GM03348 (cell line): ENCODE results near the gene BRD3.

Experiments
- DNase-seq: peaks from one replicate; pipeline ENCODE4 v3.0.0; 2012; ENCODE audit warnings: low spot score

Gene BRD3

DNA sequence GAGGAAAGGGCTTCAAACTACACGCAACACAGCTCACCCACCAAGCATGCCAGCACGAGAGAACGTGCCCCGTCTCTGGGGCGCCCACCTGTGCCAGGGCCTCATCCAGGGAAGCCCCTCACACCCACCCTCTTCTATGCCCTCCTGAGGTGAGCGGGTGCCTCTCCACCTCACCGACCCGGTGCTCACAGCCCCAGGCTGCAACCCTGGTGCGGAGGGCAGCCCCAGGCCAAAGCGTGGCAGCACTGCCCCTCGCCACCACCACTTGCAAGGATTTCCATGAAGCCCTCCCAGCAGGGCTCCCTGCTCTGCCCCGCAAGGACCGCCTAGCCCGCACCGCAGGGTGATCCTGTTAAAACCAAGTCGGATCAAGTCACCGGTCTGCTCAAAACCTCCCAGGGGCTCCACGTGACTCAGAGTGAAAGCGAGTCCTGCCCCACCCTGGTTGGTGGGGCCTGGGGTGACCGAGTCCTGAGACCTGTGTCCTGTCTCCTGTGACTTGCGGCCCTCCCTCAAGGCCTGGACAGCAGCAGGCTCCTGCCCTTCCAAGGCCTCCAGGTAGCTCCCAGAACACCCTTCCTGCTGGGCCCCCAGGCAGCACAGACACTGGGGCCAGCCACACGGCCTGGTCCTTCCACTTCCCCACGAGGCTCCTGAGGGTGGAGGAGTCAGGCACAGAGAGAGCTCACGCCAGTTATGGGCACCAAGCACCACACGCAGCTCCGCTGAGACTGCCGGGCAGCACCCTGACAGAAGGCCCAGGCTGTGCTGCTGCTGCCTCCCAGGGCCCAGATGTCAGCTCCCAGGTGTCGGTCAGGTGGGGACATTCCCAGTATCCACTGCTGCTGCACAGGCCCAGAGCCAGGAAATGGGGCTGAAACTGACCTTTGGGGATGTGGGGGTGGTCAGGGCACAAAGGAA lies 12.7 kb downstream of the BRD3 start:
- DNase-seq: no peak

DNA sequence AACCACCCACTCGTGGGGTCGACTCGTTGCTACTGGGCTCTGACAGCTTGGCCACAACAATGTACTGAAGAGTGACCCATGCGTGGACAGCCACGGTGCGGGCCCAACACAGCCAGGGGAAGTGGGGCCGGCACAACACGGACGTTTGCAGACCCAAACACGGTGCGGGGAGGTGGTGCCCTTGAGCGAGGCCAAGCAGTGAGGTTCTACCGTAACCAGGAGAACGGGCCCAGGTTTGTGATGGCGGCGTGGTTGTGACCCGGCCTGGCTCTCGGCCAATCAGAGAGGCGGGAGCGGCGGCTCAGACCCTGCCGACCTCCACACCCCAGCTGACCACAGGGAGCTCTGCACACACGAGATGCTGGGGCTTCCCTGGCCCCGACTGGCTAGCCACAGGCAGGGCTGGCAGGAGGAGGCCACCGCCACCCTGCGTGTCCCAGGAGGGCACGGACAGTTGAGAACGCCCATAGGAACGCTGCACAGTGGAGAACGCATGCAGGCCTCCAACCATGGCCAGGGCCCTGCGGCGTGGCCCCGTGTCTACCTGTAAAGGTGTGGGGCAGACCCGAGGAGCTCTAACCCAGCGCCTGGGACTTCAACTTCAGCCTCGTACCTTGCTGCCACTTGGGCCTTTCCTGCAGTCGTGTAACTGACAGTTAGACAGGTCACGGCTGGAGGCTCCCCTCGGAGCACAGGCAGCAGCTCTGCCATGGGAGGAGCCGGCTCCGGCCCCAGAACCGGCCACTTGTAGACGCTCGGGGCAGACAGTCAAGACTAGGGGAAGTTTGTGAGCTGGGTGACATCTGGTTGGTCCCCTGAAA lies 13.7 kb downstream of the BRD3 start:
- no peak for DNase-seq

GRCh38 chr9:134053401-134053871 lies 14.4 kb downstream of the BRD3 start:
- DNase-seq: no peak

- no peak for DNase-seq
Observed at GRCh38 chr9:134052941-134053340, 14.9 kb downstream of the BRD3 start.

DNA sequence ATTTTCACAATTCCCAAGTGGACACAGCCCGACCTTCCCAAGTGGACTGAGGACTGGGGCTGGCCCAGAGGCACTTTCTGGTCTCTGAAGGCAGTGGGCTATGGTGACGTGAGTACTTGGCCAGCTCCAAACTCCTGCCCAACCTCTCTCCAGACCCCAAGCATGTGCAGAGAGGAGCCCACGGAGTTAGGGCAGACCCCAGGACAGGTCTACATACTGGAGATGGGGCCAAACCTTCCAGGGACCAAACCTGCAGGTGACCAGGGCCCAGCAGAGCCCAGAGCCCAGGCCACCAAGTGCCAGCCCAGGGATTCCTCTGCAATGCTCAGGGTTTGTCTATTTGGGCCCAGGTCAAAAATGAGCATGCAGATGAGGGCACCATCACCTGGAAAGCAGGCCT lies 15.3 kb downstream of the BRD3 start:
- no peak for DNase-seq

DNA sequence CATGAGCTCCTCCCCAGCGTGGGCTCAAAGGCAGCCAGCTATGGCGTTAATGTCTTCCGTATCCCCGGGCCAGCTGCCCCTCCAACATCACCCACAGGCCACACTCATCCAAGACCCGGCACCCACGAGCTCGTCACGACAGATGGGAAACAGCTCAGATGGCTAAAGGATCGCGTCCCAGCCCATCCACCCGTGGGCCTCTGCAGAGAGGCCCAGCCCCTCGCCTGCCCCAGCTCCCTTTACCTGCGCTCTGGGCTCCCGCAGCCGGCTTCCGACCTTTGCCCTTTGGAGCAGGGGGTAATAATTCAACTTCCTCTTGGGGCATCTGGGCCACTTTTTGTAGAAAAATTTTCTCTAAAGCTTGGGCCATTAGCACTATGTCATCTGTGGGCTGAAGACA lies 16.5 kb downstream of the BRD3 start:
- no peak for DNase-seq

- DNase-seq: no peak
Observed at GRCh38 chr9:134050726-134051125, 17.1 kb downstream of the BRD3 start.

DNA sequence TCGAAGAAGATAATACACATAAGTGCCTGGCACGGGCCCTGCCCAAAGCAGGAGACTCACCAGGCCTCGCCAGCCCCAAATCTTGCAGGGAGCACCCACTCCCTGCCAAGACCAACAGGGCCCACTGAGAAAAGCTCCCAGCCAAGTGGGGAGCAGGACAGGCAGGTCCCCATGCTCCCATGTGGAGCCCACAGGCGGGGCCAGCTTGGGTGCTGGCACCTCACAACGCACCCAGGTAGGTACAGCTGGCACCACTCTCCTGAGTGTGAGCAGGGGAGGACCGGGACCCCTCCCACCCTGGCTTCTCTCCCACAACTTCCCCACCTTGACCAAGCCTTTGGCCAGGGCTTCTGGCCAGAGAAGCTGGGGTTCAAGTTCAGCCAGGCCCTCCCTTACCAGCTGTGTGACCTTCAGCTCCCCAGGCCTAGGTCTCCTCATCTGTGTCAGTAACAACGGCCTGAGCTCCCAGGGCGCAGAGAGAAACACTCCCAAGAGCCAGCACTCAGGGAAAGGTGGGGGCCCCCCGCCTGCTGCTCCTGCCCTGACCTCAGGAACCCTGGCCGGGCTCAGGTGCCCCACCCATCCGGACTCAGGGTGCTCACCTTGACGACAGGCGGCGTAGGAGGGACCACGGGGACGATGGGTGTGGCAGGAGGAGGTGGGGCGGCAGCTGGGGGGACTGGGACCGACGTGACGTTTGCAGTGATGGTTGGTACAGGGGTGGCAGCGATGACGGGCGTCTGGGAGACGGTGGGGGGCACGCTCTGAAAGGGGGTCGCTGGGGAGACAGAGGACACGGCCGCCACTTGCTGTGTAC lies 17.8 kb downstream of the BRD3 start:
- DNase-seq: no peak

- DNase-seq: no peak
Observed at GRCh38 chr9:134049236-134049635, 18.6 kb downstream of the BRD3 start.

- DNase-seq: no peak
Observed at GRCh38 chr9:134048582-134048968, 19.3 kb downstream of the BRD3 start.

DNA sequence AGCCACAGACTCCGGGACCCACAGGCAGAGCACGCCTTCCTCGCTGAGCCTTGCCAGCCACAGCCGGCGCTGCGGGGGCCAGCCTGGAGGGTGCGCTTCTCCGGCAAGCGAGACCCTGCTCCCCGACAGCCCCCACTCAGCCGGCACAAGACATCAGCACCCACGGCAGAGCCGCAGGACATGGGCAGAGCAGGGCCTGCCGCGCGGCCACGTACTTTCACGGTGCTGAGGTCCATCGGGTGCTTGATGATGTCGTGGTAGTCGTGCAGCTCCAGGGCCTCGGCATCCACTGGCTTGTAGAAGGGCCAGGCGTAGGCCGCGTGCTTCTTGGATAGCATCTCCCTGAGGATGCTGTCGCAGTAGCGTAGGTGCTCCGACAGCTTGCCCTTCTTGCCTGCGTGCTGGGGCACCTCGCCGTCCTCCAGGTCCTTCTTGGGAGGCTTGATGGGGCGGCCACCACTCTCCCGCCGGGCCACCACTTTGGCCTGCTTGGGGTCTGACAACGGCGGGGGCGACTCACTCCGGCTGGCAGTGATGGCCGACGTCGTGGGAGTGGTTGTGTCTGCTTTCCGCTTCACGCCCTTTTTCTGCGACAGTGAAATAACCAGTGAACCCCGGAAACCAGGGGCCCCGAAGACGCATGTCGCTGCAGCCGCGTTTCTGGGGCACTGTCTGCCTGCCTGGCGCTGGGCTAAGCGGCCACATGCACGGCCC lies 19.8 kb downstream of the BRD3 start:
- no peak for DNase-seq

GRCh38 chr9:134046894-134047681 lies 20.7 kb downstream of the BRD3 start:
- no peak for DNase-seq

- no peak for DNase-seq
Observed at GRCh38 chr9:134045841-134046544, 21.8 kb downstream of the BRD3 start.

DNA sequence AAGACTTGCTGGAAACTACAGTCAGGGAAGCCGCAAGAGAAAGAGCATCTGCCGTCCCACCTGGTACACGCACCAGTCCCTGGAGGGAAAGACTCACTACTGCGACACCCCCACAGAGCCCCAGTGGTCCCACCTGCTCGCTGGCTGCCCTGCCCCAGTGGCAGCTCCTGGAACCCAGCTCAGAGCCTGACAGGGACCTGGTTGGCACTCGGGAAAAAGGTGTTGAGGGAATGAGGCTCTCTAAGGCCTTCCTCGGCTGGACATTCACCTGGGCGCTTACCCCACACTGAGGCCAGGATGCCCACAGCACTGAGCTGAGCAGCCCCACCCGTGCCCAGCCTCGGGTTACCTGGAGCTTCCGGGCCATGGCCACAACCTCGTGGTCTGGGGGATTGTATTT lies 22.9 kb downstream of the BRD3 start:
- DNase-seq: no peak

GRCh38 chr9:134043531-134043988 lies 24.3 kb downstream of the BRD3 start:
- DNase-seq: no peak

GRCh38 chr9:134041649-134041962 lies 26.2 kb downstream of the BRD3 start:
- no peak for DNase-seq

GRCh38 chr9:134040781-134041648 lies 26.8 kb downstream of the BRD3 start:
- DNase-seq: no peak

- DNase-seq: no peak
Observed at GRCh38 chr9:134040176-134040565, 27.7 kb downstream of the BRD3 start.
